Activated CD4-positive, CD25-positive, alpha-beta regulatory T cell treated with anti-CD3 and anti-CD28 coated beads, Interleukin-2, amount 50 U/mL, for 72 hours (primary cell): ENCODE data around the gene MAP2K7.
"Not testable (repeated sequence)": the region's sequence is repeated elsewhere in the genome, so short reads cannot be mapped to it uniquely, and the experiment has no call there.

Experiments
- DNase-seq: peaks from one replicate; pipeline ENCODE4 v3.0.0; 2021

MAP2K7 gene

GRCh38 chr19:7903244-7904073, at the start of gene MAP2K7:
MAP2K7 (plus strand) TSS chr19:7903877; CDS start chr19:7903945, 68 bp downstream.
- DNase-seq = peak; percentile 100

- DNase-seq = no peak
Measured at GRCh38 chr19:7855426-7856108, 48.1 kb upstream of the MAP2K7 start.

GRCh38 chr19:7856109-7856591, 47.5 kb upstream of the MAP2K7 start:
- no peak for DNase-seq

GRCh38 chr19:7856679-7857663, 46.7 kb upstream of the MAP2K7 start:
- no peak for DNase-seq

GRCh38 chr19:7857727-7858108, 46.0 kb upstream of the MAP2K7 start:
- DNase-seq = no peak

GRCh38 chr19:7858109-7858770, 45.4 kb upstream of the MAP2K7 start:
- no peak for DNase-seq

GRCh38 chr19:7859087-7859486, 44.6 kb upstream of the MAP2K7 start:
- not testable (repeated sequence) for DNase-seq

GRCh38 chr19:7859831-7860713, 43.6 kb upstream of the MAP2K7 start:
- no peak for DNase-seq

- DNase-seq = no peak
Measured at GRCh38 chr19:7860714-7861618, 42.7 kb upstream of the MAP2K7 start.

- DNase-seq = no peak
Measured at GRCh38 chr19:7861619-7862412, 41.9 kb upstream of the MAP2K7 start.

GRCh38 chr19:7862413-7862951, 41.2 kb upstream of the MAP2K7 start:
- DNase-seq = peak; percentile 66

- no peak for DNase-seq
Measured at GRCh38 chr19:7863157-7863970, 40.3 kb upstream of the MAP2K7 start.

GRCh38 chr19:7863971-7864689, 39.5 kb upstream of the MAP2K7 start:
- DNase-seq = no peak

- no peak for DNase-seq
Measured at GRCh38 chr19:7864690-7865074, 39.0 kb upstream of the MAP2K7 start.

- no peak for DNase-seq
Measured at GRCh38 chr19:7865262-7865911, 38.3 kb upstream of the MAP2K7 start.

GRCh38 chr19:7866399-7867091, 37.1 kb upstream of the MAP2K7 start:
- no peak for DNase-seq
